GM19351 (cell line): Measurements from ENCODE around the gene PRG2.
"Not testable (repeated sequence)": the region's sequence is repeated elsewhere in the genome, so short reads cannot be mapped to it uniquely, and the experiment has no call there.

ENCODE experiments used
- ATAC-seq: cut with Tn5 transposase; IDR thresholded peaks from one replicate; pipeline ENCODE4 v1.9.1; 2021; ENCODE audit warnings: mild to moderate bottlenecking, moderate library complexity; ENCODE audit not compliant: unreplicated experiment

PRG2 gene

GRCh38 chr11:57370251-57370650 lies 20.2 kb downstream of the PRG2 start:
- no peak for ATAC-seq

DNA sequence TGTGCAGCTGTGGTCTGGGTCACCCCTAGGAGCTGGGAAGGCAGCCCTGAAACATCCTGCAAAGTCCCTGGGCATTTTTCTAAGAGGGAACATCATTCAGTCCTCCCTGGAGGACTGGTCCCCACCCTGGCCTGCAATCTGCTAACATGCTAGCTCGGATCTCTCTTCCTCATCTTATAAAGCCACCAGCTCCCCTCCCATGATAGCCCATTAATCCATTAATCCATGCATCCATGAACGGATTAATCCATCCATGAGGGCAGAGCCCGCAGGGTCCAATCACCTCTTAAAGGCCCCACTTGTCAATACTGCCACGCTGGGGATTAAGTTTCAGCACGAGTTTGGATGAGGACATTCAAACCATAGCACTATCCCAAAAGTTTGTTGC lies 21.6 kb downstream of the PRG2 start:
- ATAC-seq: no peak

- no peak for ATAC-seq
Measured at GRCh38 chr11:57368106-57368844, 22.2 kb downstream of the PRG2 start.

DNA sequence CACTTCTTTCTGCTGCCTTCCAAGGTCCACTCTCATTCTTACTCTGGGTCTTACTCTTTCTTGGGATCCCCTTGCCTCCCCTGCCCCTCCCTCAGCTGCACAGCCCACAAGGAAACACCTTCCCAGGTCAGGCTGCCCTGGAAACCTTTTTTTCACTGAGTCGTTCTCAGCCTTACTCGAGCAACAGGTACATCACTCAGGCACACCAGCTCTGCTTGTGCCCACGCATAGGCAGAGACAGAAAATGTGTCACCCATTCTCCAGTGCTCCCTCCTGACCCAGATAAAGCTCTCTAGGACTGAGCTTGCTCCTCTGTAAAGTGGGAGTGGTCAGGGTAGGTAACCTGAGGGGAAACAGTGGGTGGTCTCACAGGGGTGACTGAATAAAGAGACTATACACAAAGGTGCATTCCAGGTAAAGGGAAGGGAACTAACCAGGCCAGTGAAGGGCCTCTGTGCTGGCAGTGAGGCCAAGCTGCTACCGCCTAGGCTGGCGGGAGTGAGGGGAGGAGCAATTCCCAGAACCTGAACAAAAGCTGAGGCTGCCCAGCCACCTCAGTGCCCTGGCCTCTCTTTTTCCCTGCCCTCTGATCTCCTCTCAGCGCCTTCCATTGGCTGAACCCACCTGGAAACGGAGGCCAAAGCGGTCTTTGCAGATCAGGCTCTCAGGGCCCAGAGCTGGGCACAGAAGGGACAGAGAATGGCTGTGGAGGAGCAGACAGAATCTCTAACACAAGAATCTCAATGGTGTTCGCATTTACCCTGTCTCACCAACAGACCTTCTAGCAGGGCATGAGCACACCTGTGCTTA lies 25.4 kb downstream of the PRG2 start:
- ATAC-seq: no peak

DNA sequence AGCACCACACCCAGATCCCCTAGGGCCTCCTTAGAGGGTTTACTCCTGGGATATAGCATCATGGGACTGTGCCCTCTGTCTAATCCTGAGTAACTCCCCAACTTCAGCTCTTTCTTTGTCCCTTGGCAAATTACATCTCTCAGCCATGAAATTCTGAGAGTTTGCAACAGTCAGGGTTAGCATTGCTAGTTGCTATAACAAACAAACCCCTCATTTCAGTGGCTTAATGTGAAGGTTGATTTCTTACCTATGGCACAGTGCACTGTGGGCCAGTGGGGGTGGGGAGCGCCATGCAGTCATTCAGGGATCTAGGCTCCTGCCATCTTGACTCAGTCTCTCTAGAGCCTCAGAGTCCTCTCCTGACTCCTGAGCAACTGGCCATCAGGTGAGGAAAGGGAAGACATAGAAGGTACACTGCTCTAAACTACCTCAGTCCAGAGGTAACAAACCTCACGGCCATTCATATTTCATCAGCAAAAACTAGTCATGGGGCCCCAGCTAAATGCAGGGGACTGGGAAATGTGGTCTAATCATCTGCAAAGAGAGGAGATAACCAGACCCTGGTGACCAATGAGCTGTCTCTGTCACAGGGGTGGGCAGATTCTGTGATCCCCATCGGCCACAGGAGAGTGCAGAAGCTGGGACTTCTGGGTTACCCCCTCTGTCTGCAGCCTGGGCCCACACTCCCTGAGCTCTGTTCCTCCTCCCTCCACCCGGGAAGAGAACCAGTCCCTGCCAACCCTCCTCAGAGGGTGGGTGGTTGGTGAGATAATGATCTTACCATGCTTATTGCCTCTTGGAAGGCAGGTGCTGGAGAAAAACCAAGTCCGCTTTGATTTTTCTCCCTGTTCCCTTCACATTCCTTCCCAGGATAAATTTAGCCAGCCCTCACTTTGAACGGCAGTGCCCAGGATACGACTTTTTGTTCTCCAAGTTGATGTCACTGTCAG lies 27.0 kb downstream of the PRG2 start:
- no peak for ATAC-seq

- no peak for ATAC-seq
Measured at GRCh38 chr11:57361926-57362325, 28.5 kb downstream of the PRG2 start.

DNA sequence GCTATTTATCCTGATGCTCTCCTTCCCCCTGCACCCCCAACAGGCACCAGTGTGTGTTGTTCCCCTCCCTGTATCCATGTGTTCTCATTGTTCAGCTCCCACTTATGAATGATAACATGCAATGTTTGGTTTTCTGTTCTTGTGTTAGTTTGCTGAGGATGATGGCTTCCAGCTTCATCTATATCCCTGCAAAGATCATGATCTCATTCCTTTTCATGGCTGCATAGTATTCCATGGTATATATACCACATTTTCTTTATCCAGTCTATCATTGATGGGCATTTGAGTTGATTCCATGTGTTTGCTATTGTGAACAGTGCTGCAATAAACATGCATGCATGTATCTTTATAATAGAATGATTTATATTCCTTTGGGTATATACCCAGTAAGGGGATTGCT lies 29.0 kb downstream of the PRG2 start:
- ATAC-seq: not testable (repeated sequence)

DNA sequence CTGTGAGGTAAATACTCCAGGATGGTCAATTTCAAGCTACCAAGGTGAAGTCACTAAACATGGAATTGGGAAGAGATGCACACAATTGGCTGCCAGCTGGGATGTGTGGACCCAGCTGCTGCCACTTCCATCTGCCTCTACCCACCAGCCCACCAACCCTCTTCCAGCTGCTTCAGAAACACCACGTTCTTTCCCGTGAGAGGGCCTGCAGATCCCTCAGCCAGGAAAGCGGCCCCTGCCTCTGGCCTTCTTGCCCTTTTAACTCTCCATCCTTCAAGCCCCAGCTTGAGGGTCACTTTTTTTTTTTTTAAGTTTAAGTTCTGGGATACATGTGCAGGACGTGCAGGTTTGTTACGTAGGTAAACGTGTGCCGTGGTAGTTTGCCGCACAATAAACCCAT lies 29.5 kb downstream of the PRG2 start:
- ATAC-seq: no peak

DNA sequence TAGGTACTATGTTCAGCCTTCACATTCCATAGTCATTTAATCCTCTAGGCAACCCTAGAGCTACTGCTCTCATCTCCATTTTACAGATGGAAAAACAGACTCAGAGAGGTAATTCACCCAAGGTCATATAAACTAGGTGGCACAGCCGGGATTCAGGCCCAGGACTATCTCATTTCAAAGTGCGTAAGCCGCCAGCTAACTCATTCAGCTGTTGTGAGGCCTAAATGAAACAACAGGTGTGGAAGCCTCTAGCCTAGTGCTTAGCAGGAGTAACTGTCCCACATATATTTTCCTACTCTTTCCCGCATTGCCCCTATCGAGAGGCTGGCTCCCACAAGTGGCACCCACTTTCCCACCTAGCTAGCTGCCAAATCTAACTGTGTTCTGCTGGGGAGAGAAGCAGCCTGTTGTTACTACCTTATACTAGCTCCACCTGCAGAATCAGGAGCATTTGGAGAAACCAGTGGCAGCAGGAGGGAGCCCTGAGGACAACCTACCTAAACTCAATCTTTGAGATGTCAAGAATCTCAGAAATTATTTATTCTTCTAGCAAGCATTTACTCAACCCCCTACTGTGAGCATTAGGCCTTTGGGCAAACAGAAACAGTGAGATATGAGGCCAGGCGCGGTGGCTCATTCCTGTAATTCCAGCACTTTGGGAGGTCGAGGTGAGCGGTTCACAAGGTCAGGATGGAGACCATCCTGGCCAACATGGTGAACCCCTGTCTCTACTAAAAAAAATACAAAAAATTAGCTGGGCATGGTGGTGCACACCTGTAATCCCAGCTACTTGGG lies 30.4 kb downstream of the PRG2 start:
- ATAC-seq: no peak

- no peak for ATAC-seq
Measured at GRCh38 chr11:57359396-57359795, 31.1 kb downstream of the PRG2 start.

- no peak for ATAC-seq
Measured at GRCh38 chr11:57358991-57359390, 31.5 kb downstream of the PRG2 start.

GRCh38 chr11:57358543-57358961 lies 31.9 kb downstream of the PRG2 start:
- no peak for ATAC-seq

GRCh38 chr11:57357856-57358255 lies 32.6 kb downstream of the PRG2 start:
- ATAC-seq: no peak

- no peak for ATAC-seq
Measured at GRCh38 chr11:57357310-57357709, 33.1 kb downstream of the PRG2 start.

DNA sequence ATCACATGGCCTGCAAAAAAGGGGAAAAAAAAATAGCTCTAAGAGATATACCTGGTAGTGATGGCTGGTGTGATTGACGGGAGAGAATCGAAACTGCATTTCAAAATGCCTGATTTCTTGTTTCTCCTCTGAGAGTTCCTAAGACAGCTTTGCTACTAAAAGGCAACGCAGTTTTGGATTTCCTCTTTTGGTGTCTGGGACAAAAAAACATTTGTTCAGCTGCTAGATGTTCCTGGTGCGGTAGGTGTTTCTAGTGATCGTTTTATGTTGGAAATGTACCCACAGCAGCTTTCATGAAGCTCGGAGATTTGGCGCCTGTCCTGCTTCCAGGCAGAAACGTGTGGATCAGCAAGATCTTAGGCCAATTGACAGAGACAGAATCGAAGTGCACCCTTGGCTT lies 34.2 kb downstream of the PRG2 start:
- ATAC-seq: no peak

DNA sequence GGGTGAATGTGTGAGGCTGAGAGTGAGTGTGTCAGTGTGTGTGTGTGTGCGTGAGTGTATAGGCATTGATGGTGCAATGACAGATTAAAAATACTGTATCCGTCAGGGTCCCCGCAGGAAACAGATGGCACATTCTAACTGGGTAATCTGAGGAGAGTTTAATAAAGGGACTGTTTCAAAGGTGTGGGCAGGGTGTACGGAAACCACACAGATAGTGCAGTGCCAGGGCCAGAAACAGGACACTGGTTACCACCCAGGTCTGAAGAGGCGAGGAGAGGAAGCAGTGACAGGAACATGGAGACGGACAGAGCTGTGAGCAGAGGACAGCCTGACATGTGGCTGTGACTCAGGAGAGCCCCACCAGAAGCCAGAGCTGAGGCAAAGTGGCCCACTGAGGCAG lies 35.8 kb downstream of the PRG2 start:
- ATAC-seq: no peak

DNA sequence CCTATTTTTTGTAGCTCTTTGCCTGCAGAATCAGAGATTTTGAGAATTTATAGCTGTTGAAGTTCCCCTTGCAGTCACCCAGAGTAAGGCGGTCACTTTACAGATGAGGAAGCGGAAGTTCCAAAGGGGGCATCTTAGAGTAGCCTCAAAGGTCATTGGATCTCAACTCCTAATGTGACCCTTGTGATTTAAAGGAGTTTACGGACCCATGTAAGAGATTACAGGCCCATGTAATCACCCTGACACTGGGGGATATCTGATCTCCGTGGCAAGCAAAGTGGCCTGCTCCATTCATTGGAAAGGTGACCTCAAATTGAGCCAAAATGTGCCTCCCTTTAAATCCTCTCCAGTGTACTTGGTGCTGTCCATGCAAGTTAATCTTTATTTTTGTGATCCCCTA lies 36.6 kb downstream of the PRG2 start:
- ATAC-seq: no peak

- no peak for ATAC-seq
Measured at GRCh38 chr11:57353446-57353845, 37.0 kb downstream of the PRG2 start.

- no peak for ATAC-seq
Measured at GRCh38 chr11:57353036-57353435, 37.4 kb downstream of the PRG2 start.

GRCh38 chr11:57349491-57350274 lies 40.8 kb downstream of the PRG2 start:
- no peak for ATAC-seq
